ENCODE data around the gene CAPN8. TPM values are rescaled to one million over a fixed set of nuclear protein-coding genes. Genes with fewer than 3 reads are reported as not detected.
A peak's percentile ranks its signal among the peaks of the same experiment; 100 is the strongest.

The CAPN8 gene
- total RNA-seq, 6 donors from 2014 or later = 40.3 to 274 (median 74.3) TPM

DNA sequence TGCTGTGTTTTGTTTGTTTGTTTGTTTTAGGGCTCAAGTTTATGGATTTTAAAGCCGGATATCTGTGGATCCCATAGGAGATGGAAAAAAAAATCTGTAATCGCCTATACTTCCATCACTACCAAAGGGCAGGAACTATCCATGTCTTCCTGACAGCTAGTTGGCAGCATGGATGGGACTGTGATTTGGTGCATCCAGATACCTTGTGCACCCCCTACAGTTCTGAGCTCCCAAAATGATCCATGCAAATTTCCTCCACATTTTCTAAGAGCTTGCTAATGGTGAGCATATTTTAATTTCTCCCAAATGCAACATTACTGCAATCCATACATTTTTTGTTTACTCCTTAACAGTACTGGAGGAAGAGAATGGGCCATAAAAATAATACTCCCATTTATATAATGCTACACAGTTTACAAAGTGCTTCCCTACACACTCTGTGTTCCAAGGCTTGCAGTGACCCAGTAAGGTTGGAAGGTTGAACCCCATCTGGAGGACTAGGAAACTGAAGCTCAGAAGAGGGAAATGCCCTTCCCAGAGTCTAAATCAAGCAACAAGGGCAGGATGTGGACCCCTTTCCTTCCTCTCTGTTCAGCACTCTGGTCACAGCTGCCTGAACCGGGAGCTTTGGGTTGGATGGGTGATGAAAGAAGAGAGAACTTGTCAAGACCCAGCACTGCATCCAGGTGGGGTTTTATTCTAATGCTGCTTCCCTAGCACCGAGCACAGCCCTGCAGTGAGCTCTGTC lies 48.0 kb downstream of the CAPN8 start:
- Histone ChIP-seq H3K9me3 (no peaks in the 10 kb centered on the region), H3K36me3 (no peaks in the 10 kb centered on the region), H3K27ac (no peak overlapping the region), H3K4me3 (no peak overlapping the region), H3K27me3 (no peaks in the 10 kb centered on the region), H3K4me1 (no peaks in the 10 kb centered on the region)
- ATAC-seq (ENCODE audit: low FRiP score in 2 of 2) = no peak
- WGBS, 2 donors = 40 to 61% methylated on average over 4 of the region's 4 CpGs
- no peak for DNase-seq
- TF ChIP-seq EP300 (IDR thresholded peaks at IDR 0.05) (no peak), POLR2A (IDR thresholded peaks at IDR 0.05) (no peak), POLR2AphosphoS5 (IDR thresholded peaks at IDR 0.05) (no peak)
- TF ChIP-seq, protein P1, sequence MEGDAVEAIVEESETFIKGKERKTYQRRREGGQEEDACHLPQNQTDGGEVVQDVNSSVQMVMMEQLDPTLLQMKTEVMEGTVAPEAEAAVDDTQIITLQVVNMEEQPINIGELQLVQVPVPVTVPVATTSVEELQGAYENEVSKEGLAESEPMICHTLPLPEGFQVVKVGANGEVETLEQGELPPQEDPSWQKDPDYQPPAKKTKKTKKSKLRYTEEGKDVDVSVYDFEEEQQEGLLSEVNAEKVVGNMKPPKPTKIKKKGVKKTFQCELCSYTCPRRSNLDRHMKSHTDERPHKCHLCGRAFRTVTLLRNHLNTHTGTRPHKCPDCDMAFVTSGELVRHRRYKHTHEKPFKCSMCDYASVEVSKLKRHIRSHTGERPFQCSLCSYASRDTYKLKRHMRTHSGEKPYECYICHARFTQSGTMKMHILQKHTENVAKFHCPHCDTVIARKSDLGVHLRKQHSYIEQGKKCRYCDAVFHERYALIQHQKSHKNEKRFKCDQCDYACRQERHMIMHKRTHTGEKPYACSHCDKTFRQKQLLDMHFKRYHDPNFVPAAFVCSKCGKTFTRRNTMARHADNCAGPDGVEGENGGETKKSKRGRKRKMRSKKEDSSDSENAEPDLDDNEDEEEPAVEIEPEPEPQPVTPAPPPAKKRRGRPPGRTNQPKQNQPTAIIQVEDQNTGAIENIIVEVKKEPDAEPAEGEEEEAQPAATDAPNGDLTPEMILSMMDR (IDR thresholded peaks at IDR 0.05) = no peak

DNA sequence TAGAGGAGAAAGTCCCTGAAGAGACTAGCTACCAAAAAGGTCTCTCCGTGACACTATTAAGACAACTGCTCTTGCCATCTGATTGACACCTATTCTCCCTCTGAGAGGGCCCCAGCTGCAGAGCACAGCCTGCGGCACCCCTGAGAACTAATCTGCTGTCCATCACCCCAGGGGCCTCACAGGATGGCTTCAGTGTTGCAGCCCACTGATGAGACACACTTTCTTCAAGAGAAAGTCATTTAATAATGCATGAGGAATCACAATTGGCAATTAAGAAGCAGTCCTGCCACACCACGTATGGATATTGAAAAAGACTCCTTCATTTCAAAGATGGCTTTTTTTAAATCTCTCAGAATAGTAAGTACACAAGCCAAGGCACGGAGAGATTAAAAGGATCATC lies 48.9 kb downstream of the CAPN8 start:
- 91 to 92% methylated on average over 4 of the region's 4 CpGs for WGBS, 2 donors

DNA sequence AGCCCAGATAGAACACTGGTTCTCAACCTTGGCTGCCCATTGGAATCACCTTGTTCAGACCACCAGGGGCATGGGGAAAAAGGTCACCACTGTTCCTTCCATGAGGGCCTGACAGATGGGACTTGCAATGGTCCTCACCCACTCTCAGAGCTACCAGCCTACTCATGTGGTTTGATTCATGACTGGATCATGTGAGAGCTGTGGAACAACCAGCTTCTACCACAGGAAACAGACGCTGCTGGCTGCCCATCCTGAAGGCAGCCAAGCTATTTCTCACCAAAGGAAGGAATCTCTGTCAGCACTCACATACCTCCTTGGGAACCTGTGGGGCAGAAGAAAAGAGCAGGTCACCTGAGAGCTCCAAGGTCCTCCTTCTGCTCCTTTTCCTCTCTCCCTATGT lies 53.6 kb downstream of the CAPN8 start:
- H3K36me3 ChIP-seq = peaks cover 0 to 3% (median 0%) of the 10 kb centered on the region in 4 donors
- no peak overlapping the region for H3K27ac ChIP-seq
- 18% methylated on average over 1 of the region's 1 CpG; no CpG with 5 or more reads in 1 of the 2 donors for WGBS, 2 donors
- no peak overlapping the region for H3K4me3 ChIP-seq
- DNase-seq = no peak
- peak in 1 of 2 donors; percentile 21 for ATAC-seq (ENCODE audit: low FRiP score in 2 of 2)
- no peaks in the 10 kb centered on the region for H3K9me3 ChIP-seq
- H3K27me3 ChIP-seq = no peaks in the 10 kb centered on the region
- no peak for TF ChIP-seq POLR2A (IDR thresholded peaks at IDR 0.05)
- TF ChIP-seq POLR2AphosphoS5 (IDR thresholded peaks at IDR 0.05) = no peak
- TF ChIP-seq, protein P1 (IDR thresholded peaks at IDR 0.05) = no peak
- TF ChIP-seq EP300 (IDR thresholded peaks at IDR 0.05) = no peak
- H3K4me1 ChIP-seq = no peaks in the 10 kb centered on the region

More for the DNA sequence above, 48.9 kb downstream of the CAPN8 start:
- peaks cover 0 to 2% (median 0%) of the 10 kb centered on the region in 4 donors for H3K36me3 ChIP-seq
- H3K9me3 ChIP-seq = no peaks in the 10 kb centered on the region
- TF ChIP-seq POLR2A (IDR thresholded peaks at IDR 0.05) = no peak
- no peak for TF ChIP-seq EP300 (IDR thresholded peaks at IDR 0.05)
- TF ChIP-seq, protein P1 (IDR thresholded peaks at IDR 0.05) = no peak
- TF ChIP-seq POLR2AphosphoS5 (IDR thresholded peaks at IDR 0.05) = no peak
- H3K4me3 ChIP-seq = no peak overlapping the region
- H3K4me1 ChIP-seq = no peaks in the 10 kb centered on the region
- ATAC-seq (ENCODE audit: low FRiP score in 2 of 2) (no peak), DNase-seq (no peak)
- H3K27me3 ChIP-seq = no peaks in the 10 kb centered on the region
- no peak overlapping the region for H3K27ac ChIP-seq

DNA sequence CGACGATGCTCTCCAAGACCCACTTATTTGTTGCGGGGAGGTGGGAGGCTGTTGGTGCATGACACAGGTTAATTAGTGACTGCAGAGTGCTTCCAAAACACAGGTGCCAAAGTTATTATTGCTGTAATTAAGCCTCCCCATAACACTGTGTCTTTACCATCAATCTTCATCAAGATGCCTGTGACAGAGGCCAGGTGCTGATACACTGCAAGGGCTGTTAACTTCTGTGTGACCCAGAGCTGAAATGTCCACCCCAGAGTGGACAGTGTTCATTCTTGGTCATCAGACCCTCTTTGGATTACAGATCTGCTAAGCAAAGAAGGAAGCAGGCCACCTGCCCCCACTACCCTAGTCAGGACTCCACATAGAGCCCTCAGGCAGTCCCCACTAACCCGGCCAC lies 55.5 kb downstream of the CAPN8 start:
- no peak for ATAC-seq (ENCODE audit: low FRiP score in 2 of 2)
- TF ChIP-seq EP300 (IDR thresholded peaks at IDR 0.05) = no peak
- no peak for TF ChIP-seq POLR2A (IDR thresholded peaks at IDR 0.05)
- TF ChIP-seq POLR2AphosphoS5 (IDR thresholded peaks at IDR 0.05) = no peak
- TF ChIP-seq, protein P1 (IDR thresholded peaks at IDR 0.05) = no peak
- 88 to 94% methylated on average over 4 of the region's 4 CpGs for WGBS, 2 donors

DNA sequence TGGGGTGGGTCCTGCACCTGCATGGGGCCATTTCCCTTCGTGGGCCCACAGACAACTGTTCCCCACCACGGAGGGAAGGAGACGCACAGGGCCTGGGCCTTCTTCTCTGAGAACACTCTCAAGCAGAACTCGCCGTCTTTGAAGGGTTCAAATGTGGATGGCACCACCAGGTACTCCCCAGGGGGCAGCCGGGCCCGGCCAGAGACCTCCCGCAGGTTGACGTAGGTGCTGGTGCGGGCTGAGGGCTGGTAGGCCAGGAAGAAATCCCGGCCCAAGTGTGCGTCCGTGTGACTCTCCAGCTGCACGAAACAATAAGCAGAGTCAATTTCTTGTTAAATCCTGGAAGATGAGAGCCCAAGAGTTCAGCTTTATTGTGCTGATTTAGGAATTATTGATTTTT lies 56.4 kb downstream of the CAPN8 start:
- Histone ChIP-seq H3K36me3 (peaks cover 0 to 3% (median 0%) of the 10 kb centered on the region in 4 donors), H3K4me3 (no peak overlapping the region), H3K27me3 (no peaks in the 10 kb centered on the region), H3K27ac (no peak overlapping the region), H3K9me3 (no peaks in the 10 kb centered on the region), H3K4me1 (no peaks in the 10 kb centered on the region)
- WGBS, 2 donors = 94 to 97% methylated on average over 10 to 14 of the region's 14 CpGs
- ATAC-seq (ENCODE audit: low FRiP score in 2 of 2) (no peak), DNase-seq (peak in 1 of 2 donors; percentile 67)
- no peak for TF ChIP-seq POLR2AphosphoS5 (IDR thresholded peaks at IDR 0.05)
- no peak for TF ChIP-seq EP300 (IDR thresholded peaks at IDR 0.05)
- TF ChIP-seq, protein P1 (IDR thresholded peaks at IDR 0.05) = no peak
- TF ChIP-seq POLR2A (IDR thresholded peaks at IDR 0.05) = no peak

More for the DNA sequence above, 55.5 kb downstream of the CAPN8 start:
- H3K27me3 ChIP-seq = no peaks in the 10 kb centered on the region
- H3K4me1 ChIP-seq = no peaks in the 10 kb centered on the region
- H3K4me3 ChIP-seq = no peak overlapping the region
- no peak overlapping the region for H3K27ac ChIP-seq
- H3K36me3 ChIP-seq = peaks cover 0 to 3% (median 0%) of the 10 kb centered on the region in 4 donors
- no peak for DNase-seq
- no peaks in the 10 kb centered on the region for H3K9me3 ChIP-seq
